ENCODE measurements around the gene CACNA1H.

- TF ChIP-seq, protein P1, sequence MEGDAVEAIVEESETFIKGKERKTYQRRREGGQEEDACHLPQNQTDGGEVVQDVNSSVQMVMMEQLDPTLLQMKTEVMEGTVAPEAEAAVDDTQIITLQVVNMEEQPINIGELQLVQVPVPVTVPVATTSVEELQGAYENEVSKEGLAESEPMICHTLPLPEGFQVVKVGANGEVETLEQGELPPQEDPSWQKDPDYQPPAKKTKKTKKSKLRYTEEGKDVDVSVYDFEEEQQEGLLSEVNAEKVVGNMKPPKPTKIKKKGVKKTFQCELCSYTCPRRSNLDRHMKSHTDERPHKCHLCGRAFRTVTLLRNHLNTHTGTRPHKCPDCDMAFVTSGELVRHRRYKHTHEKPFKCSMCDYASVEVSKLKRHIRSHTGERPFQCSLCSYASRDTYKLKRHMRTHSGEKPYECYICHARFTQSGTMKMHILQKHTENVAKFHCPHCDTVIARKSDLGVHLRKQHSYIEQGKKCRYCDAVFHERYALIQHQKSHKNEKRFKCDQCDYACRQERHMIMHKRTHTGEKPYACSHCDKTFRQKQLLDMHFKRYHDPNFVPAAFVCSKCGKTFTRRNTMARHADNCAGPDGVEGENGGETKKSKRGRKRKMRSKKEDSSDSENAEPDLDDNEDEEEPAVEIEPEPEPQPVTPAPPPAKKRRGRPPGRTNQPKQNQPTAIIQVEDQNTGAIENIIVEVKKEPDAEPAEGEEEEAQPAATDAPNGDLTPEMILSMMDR (IDR thresholded peaks at IDR 0.05): no peak
- no peak for TF ChIP-seq POLR2A (IDR thresholded peaks at IDR 0.05)
Measured at GRCh38 chr16:1141716-1142115, 11.2 kb upstream of the CACNA1H start.

All from right lobe of liver (tissue), 4 donors.